Parathyroid adenoma (tissue), 2 donors: Measurements from ENCODE around the gene NALF2.

Experiments used
- H2AFZ ChIP-seq: fragments of 300-600 bp; sonication (generic); one replicate; pipeline ENCODE4 v1.7.0; 2017; ENCODE audit warnings: antibody characterized with exemption, mild to moderate bottlenecking
- H3K27ac ChIP-seq: fragments of 300-600 bp; sonication (generic); one replicate; pipeline ENCODE4 v1.7.0; 2017
- H3K27me3 ChIP-seq: fragments of 300-600 bp; sonication (generic); one replicate; pipeline ENCODE4 v1.7.0; 2017; ENCODE audit warnings: low read length; ENCODE audit not compliant: control insufficient read depth, insufficient read depth
- H3K36me3 ChIP-seq: fragments of 300-600 bp; sonication (generic); one replicate; pipeline ENCODE4 v1.7.0; 2017; ENCODE audit warnings: low read length; ENCODE audit not compliant: control insufficient read depth, insufficient read depth
- H3K4me1 ChIP-seq: fragments of 300-600 bp; sonication (generic); one replicate; pipeline ENCODE4 v1.7.0; 2017; ENCODE audit warnings: control low read depth
- H3K4me2 ChIP-seq: fragments of 300-600 bp; sonication (generic); one replicate; pipeline ENCODE4 v1.7.0; 2017; ENCODE audit warnings: low read length
- H3K4me3 ChIP-seq: fragments of 300-600 bp; sonication (generic); one replicate; pipeline ENCODE4 v1.7.0; 2017; ENCODE audit warnings: low read depth, low read length
- H3K79me2 ChIP-seq: fragments of 300-600 bp; sonication (generic); one replicate; pipeline ENCODE4 v1.7.0; 2017; ENCODE audit warnings: control low read depth
- H3K9ac ChIP-seq: fragments of 300-600 bp; sonication (generic); one replicate; pipeline ENCODE4 v1.7.0; 2017; ENCODE audit warnings: mild to moderate bottlenecking
- H3K9me3 ChIP-seq: fragments of 300-600 bp; sonication (generic); one replicate; pipeline ENCODE4 v1.7.0; 2017; ENCODE audit warnings: low read length; ENCODE audit not compliant: control insufficient read depth
- TF ChIP-seq, protein P1 (sequence below): fragments of 300-600 bp; sonication (generic); IDR thresholded peaks from one replicate; pipeline ENCODE4 v1.7.0; 2017; ENCODE audit warnings: antibody characterized with exemption, mild to moderate bottlenecking
- donor health status: primary hyperparathyroidism.

Gene NALF2

DNA sequence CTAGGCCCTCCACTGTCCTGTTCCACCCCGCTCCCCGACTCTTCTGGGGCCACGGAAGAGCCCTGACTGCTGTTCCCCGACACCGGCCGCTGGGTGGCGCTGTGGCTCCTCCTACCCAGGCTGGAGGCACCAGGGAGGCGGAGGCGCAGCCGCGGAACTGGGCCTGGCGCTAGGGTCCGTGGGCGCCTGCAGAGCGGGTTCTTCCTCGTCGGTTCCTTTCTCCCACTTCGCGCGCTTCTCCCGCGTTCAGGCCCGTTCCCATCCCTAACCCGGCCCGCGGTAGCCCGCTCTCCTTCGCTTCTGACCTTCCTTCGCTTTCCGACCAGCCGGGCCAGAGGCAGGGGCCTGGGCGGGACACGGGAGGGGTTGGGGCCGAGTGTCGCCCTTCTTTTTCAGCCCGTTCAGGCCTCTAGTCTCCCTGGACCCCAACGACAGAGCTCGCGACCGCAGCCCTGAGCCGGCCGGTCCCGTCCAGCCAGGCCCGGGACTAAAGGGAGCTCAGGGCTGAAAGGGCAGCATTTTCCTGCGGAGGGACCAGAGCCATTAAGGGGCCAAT, 34.3 kb downstream of the NALF2 start:
- no peaks in the 10 kb centered on the region for H3K36me3 ChIP-seq
- no peaks in the 10 kb centered on the region for H3K27me3 ChIP-seq
- H3K4me2 ChIP-seq, result peak overlapping the region; percentile 80
- H3K4me1 ChIP-seq, result peaks cover 5% of the 10 kb centered on the region
- no peaks in the 10 kb centered on the region for H3K9me3 ChIP-seq
- TF ChIP-seq, protein P1, sequence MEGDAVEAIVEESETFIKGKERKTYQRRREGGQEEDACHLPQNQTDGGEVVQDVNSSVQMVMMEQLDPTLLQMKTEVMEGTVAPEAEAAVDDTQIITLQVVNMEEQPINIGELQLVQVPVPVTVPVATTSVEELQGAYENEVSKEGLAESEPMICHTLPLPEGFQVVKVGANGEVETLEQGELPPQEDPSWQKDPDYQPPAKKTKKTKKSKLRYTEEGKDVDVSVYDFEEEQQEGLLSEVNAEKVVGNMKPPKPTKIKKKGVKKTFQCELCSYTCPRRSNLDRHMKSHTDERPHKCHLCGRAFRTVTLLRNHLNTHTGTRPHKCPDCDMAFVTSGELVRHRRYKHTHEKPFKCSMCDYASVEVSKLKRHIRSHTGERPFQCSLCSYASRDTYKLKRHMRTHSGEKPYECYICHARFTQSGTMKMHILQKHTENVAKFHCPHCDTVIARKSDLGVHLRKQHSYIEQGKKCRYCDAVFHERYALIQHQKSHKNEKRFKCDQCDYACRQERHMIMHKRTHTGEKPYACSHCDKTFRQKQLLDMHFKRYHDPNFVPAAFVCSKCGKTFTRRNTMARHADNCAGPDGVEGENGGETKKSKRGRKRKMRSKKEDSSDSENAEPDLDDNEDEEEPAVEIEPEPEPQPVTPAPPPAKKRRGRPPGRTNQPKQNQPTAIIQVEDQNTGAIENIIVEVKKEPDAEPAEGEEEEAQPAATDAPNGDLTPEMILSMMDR, result peak; percentile 70
- no peaks in the 10 kb centered on the region for H3K79me2 ChIP-seq
- H2AFZ ChIP-seq, result peak overlapping the region; percentile 97
- H3K4me3 ChIP-seq, result no peak overlapping the region
- H3K9ac ChIP-seq, result no peak overlapping the region
- no peak overlapping the region for H3K27ac ChIP-seq

DNA sequence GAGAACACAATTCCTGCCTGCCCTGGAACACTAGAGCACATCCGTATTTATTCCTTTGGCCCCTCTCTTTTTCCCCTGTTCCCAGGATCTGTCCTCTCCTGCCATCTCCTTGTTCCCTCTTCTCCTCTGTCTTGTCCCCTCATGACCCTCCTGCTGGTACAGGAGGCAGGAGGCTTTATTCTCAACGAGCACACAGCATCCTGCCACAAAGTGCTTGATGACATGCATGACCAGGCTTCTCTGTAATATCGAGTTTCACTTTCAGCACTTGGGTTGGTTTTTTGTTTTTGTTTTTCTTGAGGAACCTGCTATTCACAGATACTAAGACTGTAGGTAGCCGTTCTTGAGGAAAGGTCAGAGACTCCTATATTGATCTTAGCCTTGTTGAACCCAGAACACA, 35.3 kb downstream of the NALF2 start:
- H3K9me3 ChIP-seq, result no peaks in the 10 kb centered on the region
- no peak overlapping the region for H3K27ac ChIP-seq

DNA sequence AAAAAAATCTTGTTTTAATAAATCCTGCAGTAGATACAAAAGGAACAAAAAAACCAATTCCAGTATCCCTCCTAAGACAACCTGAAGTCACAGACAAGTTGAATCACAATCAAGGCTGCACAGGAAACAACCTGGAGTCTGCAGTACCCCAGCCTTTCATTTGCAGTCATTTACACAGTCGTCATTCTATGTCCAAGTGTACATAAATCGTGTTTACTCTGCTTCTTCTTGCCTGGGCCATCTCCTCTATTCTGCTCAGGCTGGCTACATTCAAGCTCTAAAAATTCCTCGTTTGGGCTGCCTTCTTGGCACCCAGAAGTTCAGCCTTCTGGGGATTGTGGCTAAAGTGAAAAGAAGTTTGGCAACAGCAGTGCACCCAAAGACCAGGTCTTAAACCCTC, 37.8 kb downstream of the NALF2 start:
- no peaks in the 10 kb centered on the region for H3K79me2 ChIP-seq
- no peaks in the 10 kb centered on the region for H3K27me3 ChIP-seq
- H3K4me1 ChIP-seq, result peaks cover 5% of the 10 kb centered on the region
- no peak overlapping the region for H3K27ac ChIP-seq
- no peak overlapping the region for H2AFZ ChIP-seq
- H3K4me3 ChIP-seq, result no peak overlapping the region
- TF ChIP-seq, protein P1, result no peak
- no peak overlapping the region for H3K9ac ChIP-seq
- H3K36me3 ChIP-seq, result no peaks in the 10 kb centered on the region
- H3K9me3 ChIP-seq, result no peaks in the 10 kb centered on the region
- no peak overlapping the region for H3K4me2 ChIP-seq

More for the DNA sequence above, 35.3 kb downstream of the NALF2 start:
- H2AFZ ChIP-seq, result peak overlapping the region; percentile 97
- no peak overlapping the region for H3K4me3 ChIP-seq
- peaks cover 5% of the 10 kb centered on the region for H3K4me1 ChIP-seq
- H3K36me3 ChIP-seq, result no peaks in the 10 kb centered on the region
- H3K27me3 ChIP-seq, result no peaks in the 10 kb centered on the region
- H3K4me2 ChIP-seq, result no peak overlapping the region
- TF ChIP-seq, protein P1, result no peak
- no peak overlapping the region for H3K9ac ChIP-seq
- H3K79me2 ChIP-seq, result no peaks in the 10 kb centered on the region

DNA sequence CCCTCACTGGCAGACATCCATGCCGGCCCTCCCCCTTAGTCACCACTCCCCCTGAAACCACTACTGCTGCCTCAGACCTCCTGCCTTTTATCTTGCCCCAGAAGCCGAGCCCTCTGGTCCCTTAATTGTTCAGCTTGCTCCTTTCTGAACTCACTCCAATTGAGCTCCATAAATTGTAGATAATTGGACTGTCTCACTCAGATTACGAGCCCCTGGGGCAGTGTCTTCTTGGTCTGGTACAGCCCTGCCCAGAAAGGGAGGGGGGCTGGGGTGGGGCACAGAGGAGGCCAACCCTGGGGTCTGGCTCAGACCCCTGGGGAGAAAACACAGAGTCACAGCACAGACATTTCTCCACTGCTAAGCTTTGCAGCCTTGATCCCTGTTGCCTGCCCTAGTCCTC, 39.4 kb downstream of the NALF2 start:
- Histone ChIP-seq H2AFZ (no peak overlapping the region), H3K9ac (no peak overlapping the region), H3K27me3 (no peaks in the 10 kb centered on the region), H3K9me3 (no peaks in the 10 kb centered on the region), H3K27ac (no peak overlapping the region), H3K4me2 (no peak overlapping the region), H3K79me2 (no peaks in the 10 kb centered on the region), H3K4me3 (no peak overlapping the region), H3K4me1 (peaks cover 5% of the 10 kb centered on the region), H3K36me3 (no peaks in the 10 kb centered on the region)
- TF ChIP-seq, protein P1, result no peak

DNA sequence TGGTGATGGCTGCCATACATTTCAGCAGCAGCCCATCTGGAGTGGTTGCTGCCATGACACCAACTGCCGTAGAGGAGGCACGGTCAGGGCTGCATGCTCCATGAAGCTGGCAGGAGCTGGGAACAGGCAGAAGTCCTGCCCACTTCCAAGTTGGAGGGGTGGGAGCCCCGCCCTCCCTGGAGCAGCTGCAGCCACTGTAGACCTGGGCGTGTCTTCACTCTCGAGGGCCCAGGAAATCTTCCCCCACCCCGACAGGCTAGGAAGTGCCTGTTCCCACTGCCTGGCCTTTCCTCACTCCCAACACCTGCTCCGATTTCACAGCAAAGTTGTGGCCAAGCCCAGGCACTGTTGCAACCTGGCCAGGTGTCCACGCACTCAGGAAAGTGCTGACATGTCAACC, 42.3 kb downstream of the NALF2 start:
- Histone ChIP-seq H2AFZ (no peak overlapping the region), H3K9ac (no peak overlapping the region), H3K4me2 (no peak overlapping the region), H3K9me3 (no peaks in the 10 kb centered on the region), H3K27ac (no peak overlapping the region), H3K79me2 (no peaks in the 10 kb centered on the region), H3K36me3 (no peaks in the 10 kb centered on the region), H3K4me3 (no peak overlapping the region), H3K4me1 (no peaks in the 10 kb centered on the region), H3K27me3 (no peaks in the 10 kb centered on the region)
- TF ChIP-seq, protein P1, result no peak
